MG63 (cell line): ENCODE data around the gene CTDSP2. TPM values are rescaled to one million over a fixed set of nuclear protein-coding genes. Genes with fewer than 3 reads are reported as not detected.

Source experiments
- DNase-seq: peaks from one replicate; pipeline ENCODE4 v3.0.0-alpha.2; 2020
- H3K27me3 ChIP-seq: fragments of 250-450 bp; sonication (Bioruptor Pico); 2 replicates; pipeline ENCODE4 v1.5.1; 2020; ENCODE audit warnings: mild to moderate bottlenecking, moderate library complexity
- H3K36me3 ChIP-seq: fragments of 250-450 bp; sonication (Bioruptor Pico); 2 replicates; pipeline ENCODE4 v1.5.1; 2020; ENCODE audit warnings: mild to moderate bottlenecking, moderate library complexity
- H3K4me3 ChIP-seq: fragments of 250-450 bp; sonication (Bioruptor Pico); 2 replicates; pipeline ENCODE4 v1.5.1; 2020; ENCODE audit warnings: mild to moderate bottlenecking, moderate library complexity
- H3K9me3 ChIP-seq: fragments of 250-450 bp; sonication (Bioruptor Pico); 2 replicates; pipeline ENCODE4 v1.5.1; 2020; ENCODE audit warnings: mild to moderate bottlenecking, moderate library complexity
- total RNA-seq: library from RNA; depleted of rRNA; stranded (reverse); fragments of >200 nt; shearing (Covaris generic); gene quantifications from 2 replicates; pipeline ENCODE4 v1.2.3, GENCODE V29; 2014; ENCODE audit warnings: low replicate concordance

Gene CTDSP2
- total RNA-seq, 1 experiment from 2014 or later: 73.2 TPM

DNA sequence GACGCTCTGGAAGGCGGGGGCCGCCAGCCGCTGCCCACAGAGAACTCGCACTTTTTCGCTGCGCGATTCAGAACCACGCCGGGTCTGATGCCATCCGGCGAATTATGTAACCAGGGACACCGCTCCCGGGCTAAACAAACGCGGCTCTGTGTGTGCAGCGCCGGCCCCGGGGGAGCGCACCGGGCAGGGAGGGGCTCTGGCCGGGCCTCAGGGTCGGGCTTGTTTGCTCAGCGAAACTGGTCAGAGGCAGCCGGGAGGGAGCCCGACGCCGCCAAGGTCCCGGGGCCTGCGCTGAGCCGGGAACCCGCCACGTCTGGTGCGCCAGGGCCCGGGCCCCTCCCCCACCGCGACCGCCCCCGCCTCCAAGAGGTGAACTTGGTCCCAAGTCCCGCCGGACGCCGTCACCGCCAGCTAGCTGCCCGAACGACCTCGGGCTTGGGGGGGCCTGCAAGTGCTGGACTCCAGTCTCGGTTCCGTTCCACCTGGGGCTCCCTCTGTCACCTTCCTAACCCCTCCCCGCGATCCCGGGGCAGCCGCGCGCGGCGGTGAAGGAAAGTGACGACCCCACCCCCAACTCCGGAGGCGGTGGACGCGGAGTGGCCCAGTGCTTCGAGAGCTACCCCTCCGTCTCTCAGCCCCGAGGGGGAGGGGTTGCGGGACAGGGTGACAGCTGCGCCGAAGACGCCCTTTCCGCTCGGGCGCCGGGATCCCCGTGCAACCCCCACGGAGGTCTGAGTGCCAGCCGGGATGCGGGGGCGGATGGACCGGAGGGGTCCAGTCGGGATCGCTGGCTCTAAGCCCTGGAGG lies 848 bp downstream of the CTDSP2 start:
- H3K27me3 ChIP-seq: no peaks in the 10 kb centered on the region
- H3K4me3 ChIP-seq: peak overlapping the region; percentile 91
- DNase-seq: peak; percentile 64
- no peaks in the 10 kb centered on the region for H3K9me3 ChIP-seq
- peaks cover 27% of the 10 kb centered on the region for H3K36me3 ChIP-seq

DNA sequence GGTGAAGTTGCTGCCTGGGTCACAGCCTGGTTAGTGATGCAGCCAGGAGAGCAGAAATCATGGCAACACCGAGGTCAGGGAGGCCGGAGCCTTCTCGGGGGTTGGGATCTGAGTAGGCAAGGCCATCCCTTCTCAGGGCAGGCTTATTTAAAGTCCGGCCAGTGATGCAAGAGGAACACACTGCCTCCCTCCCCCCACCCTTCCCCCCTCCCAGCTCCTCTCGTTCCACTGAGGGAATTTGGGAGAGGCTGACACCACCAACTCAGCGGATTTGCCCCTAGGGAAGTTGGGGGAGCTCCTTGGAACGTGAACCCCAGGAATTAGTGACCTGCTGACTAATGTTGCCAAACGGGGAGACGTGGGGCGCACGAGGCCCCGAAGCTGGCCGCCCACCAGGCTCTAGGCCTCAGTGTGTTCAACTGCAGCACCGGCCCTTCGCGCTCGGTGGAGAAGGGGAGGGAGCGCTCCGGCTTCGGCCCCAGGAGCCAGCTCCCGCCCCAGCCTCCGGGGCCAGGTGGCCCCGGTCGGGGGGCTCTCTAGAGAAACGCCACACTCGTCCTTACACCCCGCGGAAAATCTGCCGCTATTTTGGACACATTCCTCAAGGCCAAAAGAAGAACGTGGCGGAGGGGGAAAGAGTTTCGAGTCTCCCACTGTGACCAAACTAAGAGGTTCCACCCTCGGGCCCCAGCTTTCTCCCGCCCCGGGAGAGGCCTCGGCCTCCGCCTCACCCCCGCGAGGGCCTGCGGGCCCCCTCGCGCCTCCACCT lies 1.6 kb downstream of the CTDSP2 start:
- Histone ChIP-seq H3K27me3 (no peaks in the 10 kb centered on the region), H3K36me3 (peaks cover 32% of the 10 kb centered on the region), H3K4me3 (peak overlapping the region; percentile 91), H3K9me3 (no peaks in the 10 kb centered on the region)
- DNase-seq: peak; percentile 83

DNA sequence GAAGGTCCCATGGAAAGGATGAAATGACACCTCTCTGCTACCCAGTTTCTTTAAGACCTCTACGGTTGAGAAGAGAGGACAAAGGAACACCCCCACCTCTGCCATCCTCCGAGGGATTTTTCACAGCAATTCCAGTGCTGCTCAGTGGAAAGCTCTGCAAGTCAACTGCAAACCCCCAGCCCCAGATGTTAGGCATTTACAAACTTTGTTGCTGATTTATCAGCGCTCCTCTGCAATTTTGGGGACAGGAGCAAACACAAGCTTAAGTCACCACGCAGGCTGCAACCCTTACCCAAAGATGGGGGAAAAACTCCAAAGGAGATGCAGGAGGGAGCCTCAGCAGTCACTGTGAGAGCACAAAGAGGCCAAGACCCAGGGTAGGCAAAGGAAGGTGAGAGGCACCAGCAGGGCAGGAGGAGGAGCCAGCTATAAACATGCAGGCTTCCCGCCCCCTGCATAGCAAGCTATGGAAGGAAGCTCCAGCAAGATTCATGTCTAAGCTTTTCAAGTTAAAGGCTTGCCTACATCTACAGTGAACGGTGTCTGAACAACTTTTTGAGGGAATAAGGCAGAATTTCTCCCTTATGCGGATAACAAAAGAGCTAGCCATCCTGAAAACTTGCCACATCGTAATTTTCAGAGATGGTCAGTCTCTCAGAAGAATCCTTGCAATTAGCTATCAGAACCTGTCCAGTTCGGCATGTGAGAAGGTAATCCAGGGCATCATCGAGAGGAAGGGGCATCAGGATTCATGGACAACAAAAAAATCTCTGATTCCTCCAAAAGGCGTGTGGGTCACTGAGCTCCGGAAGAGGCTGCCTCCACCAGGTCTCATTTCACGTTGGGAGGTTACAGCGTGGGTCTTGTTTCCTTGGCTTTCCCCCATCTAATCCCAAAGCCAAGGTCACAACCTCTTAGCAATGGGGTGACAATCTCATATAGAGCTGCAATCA lies 3.9 kb downstream of the CTDSP2 start:
- H3K36me3 ChIP-seq: peaks cover 42% of the 10 kb centered on the region
- DNase-seq: no peak
- no peak overlapping the region for H3K4me3 ChIP-seq

GRCh38 chr12:57841445-57841844 lies 5.1 kb downstream of the CTDSP2 start:
- no peak overlapping the region for H3K4me3 ChIP-seq
- H3K9me3 ChIP-seq: no peaks in the 10 kb centered on the region
- peaks cover 42% of the 10 kb centered on the region for H3K36me3 ChIP-seq
- no peaks in the 10 kb centered on the region for H3K27me3 ChIP-seq
- DNase-seq: no peak

More for the DNA sequence above, 3.9 kb downstream of the CTDSP2 start:
- Histone ChIP-seq H3K27me3 (no peaks in the 10 kb centered on the region), H3K9me3 (no peaks in the 10 kb centered on the region)

DNA sequence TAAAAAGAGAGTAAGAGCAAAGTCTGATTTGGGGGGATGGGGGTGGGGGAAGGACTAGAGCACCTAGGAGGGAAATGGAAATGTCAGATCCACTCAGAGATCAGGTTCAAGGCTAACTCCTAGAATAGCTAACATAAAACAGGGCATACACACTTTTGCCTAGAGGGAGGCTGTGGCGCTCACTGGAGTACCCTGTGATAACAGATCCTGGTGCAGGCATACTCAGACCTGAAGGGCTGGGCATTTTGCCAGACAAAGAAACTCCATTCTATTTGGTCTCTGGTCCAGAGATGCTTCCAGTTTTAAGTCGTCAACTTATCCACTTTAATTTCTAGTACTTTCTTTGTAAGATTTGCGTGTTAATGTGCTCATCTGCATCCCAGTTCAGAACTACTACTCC lies 5.8 kb downstream of the CTDSP2 start:
- Histone ChIP-seq H3K4me3 (no peak overlapping the region), H3K27me3 (no peaks in the 10 kb centered on the region), H3K36me3 (peaks cover 42% of the 10 kb centered on the region), H3K9me3 (no peaks in the 10 kb centered on the region)
- no peak for DNase-seq

DNA sequence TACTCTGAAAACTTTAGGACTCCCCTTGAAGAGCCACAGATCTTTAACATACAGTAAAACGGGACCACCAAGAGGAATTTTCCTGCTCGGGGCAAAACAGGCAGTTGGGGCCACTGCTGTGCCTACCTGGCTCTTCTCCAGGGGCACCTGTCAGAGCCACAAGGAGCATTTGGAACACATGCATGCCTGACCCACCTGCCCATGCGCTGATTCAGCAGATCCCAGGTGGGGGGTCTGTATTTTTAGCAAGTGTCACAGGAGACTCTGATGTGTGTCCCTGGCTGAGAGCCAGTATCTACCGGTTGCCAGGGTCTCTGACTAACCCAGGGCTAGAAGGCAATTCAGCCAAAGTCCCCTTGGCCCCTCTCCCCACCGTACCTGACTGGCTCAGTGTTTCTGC lies 6.5 kb downstream of the CTDSP2 start:
- no peak for DNase-seq
- H3K4me3 ChIP-seq: no peak overlapping the region

DNA sequence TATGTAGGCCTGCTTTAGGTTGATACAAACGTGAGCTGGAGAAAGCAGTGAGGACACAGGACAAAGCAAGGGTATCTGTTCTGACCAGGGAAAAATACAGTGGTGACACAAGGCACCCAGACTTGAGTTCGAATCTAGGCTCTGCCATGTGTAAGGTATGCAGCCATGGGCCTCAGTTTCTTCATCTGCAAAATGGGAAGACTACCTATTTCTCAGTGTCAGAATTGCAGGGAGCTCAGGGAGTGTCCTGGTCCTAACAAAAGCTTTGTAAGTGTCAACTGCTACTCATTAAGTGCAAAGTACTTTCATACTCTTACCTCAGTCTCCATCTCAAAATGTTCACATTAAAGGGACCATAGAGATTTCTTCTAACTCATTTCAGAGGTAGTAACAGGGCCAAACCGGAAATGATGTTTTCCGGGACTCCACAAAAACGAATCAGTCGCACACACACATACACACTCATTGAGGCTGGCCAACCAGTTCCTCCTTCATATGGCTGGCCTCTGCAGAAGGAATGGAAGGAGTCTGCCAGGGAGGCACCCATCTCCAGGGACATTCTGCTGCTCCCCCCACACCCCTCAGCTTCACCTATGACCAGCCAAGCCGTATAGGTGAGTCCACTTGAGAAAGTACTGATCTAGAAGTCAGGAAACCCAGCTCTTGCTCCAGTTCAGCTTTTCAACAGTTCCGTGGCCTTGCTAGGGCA lies 7.8 kb downstream of the CTDSP2 start:
- Histone ChIP-seq H3K27me3 (no peaks in the 10 kb centered on the region), H3K9me3 (no peaks in the 10 kb centered on the region), H3K4me3 (no peak overlapping the region), H3K36me3 (peaks cover 31% of the 10 kb centered on the region)
- DNase-seq: no peak

More for the DNA sequence above, 6.5 kb downstream of the CTDSP2 start:
- Histone ChIP-seq H3K27me3 (no peaks in the 10 kb centered on the region), H3K36me3 (peaks cover 37% of the 10 kb centered on the region), H3K9me3 (no peaks in the 10 kb centered on the region)

GRCh38 chr12:57837864-57838562 lies 8.5 kb downstream of the CTDSP2 start:
- Histone ChIP-seq H3K9me3 (no peaks in the 10 kb centered on the region), H3K36me3 (peaks cover 28% of the 10 kb centered on the region), H3K27me3 (no peaks in the 10 kb centered on the region), H3K4me3 (no peak overlapping the region)
- peak; percentile 75 for DNase-seq

DNA sequence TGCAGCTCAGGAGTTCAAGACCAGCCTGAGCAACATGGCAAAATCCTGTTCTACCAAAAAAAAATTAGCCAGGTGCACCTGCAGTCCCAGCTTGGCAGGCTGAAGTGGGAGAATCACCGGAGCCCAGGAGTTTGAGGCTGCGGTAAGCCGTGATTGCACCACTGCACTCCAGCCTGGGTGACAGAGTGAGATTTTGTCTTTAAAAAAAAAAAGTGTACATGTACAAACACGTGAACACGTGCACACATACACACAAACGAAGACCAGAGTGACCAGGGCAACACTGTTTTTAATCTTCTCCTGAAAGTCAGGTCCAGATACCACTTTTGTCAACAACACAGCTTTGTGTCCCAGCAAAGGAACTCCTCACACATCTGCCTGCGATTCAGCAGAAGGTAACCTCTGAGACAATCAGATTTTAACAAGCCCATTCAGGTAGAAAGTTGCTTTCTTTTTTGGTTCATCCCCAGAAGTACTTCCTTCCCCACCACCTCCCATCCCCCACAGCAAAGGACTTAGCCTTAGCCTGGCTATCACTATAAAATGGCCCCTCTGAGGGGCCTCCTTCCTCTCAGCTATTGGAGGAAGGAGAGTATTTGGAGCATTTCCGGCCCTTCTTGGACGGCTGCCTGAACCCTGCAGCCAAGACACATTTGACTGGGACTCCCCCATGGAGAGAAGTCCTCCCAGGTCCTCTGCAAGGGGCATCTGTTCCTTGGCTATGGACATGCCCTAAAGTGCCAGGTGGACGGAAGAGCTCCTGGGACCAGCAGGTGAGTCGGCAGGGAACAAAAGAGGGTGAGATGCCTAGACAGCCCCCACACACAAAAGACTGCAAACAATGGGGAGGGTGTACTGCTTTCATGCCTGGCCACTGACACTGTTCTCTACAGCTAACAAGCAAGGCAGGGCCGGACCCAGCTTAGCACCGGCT lies 9.8 kb downstream of the CTDSP2 start:
- peak; percentile 74 for DNase-seq
- H3K36me3 ChIP-seq: peaks cover 18% of the 10 kb centered on the region
- no peaks in the 10 kb centered on the region for H3K9me3 ChIP-seq
- H3K27me3 ChIP-seq: no peaks in the 10 kb centered on the region
- H3K4me3 ChIP-seq: no peak overlapping the region

- DNase-seq: no peak
- Histone ChIP-seq H3K4me3 (no peak overlapping the region), H3K36me3 (peaks cover 18% of the 10 kb centered on the region), H3K27me3 (no peaks in the 10 kb centered on the region), H3K9me3 (no peaks in the 10 kb centered on the region)
These were observed 10.9 kb downstream of the CTDSP2 start for GRCh38 chr12:57835366-57836288.

- peaks cover 16% of the 10 kb centered on the region for H3K36me3 ChIP-seq
- no peak overlapping the region for H3K4me3 ChIP-seq
- no peaks in the 10 kb centered on the region for H3K27me3 ChIP-seq
- H3K9me3 ChIP-seq: no peaks in the 10 kb centered on the region
- DNase-seq: no peak
These were observed 12.2 kb downstream of the CTDSP2 start for GRCh38 chr12:57834086-57834876.

GRCh38 chr12:57833672-57834071 lies 12.9 kb downstream of the CTDSP2 start:
- DNase-seq: no peak
- no peaks in the 10 kb centered on the region for H3K27me3 ChIP-seq
- no peak overlapping the region for H3K4me3 ChIP-seq
- no peaks in the 10 kb centered on the region for H3K9me3 ChIP-seq
- peaks cover 18% of the 10 kb centered on the region for H3K36me3 ChIP-seq

- H3K4me3 ChIP-seq: no peak overlapping the region
- no peak for DNase-seq
- peaks cover 21% of the 10 kb centered on the region for H3K36me3 ChIP-seq
These were observed 13.6 kb downstream of the CTDSP2 start for GRCh38 chr12:57832966-57833365.

More at GRCh38 chr12:57832966-57833365, 13.6 kb downstream of the CTDSP2 start:
- H3K27me3 ChIP-seq: no peaks in the 10 kb centered on the region
- no peaks in the 10 kb centered on the region for H3K9me3 ChIP-seq
